Gastroesophageal sphincter (tissue), 4 donors: ENCODE results near the gene HMGN1. TPM values are rescaled to one million over a fixed set of nuclear protein-coding genes. Genes with fewer than 3 reads are reported as not detected.

Experiments used
- ATAC-seq: fragments of 150-250 bp; one replicate; pipeline ENCODE4 v1.9.1; 2016; ENCODE audit warnings: mild to moderate bottlenecking, moderate library complexity
- H3K27ac ChIP-seq, 4 donors: fragments of 200-600 bp; sonication (generic) in 3 of 4; 1 replicate in 3 of 4; 2 replicates in 1 of 4; pipeline ENCODE4 v1.5.1; 2016 to 2019
- H3K27me3 ChIP-seq: fragments of 200-600 bp; sonication (generic); one replicate; pipeline ENCODE4 v1.5.1; 2019
- H3K36me3 ChIP-seq, 2 donors: fragments of 200-600 bp; sonication (generic); one replicate each; pipeline ENCODE4 v1.5.1; 2019; ENCODE audit warnings: control low read depth in 1 of 2
- H3K4me1 ChIP-seq, 3 donors: fragments of 200-600 bp; sonication (generic); 1 replicate in 2 of 3; 2 replicates in 1 of 3; pipeline ENCODE4 v1.5.1; 2016 to 2019; ENCODE audit warnings: control low read depth in 2 of 3
- H3K4me3 ChIP-seq, 2 donors: fragments of 200-600 bp; sonication (generic); one replicate each; pipeline ENCODE4 v1.5.1; 2019; ENCODE audit warnings: mild to moderate bottlenecking in 1 of 2, moderate library complexity in 1 of 2
- H3K9me3 ChIP-seq, 3 donors: fragments of 200-600 bp; sonication (generic); one replicate each; pipeline ENCODE4 v1.5.1; 2017 to 2019; ENCODE audit warnings: control low read depth in 2 of 3
- EP300 ChIP-seq: sonication (generic); formaldehyde crosslinking; IDR thresholded peaks from one replicate; pipeline ENCODE4 v1.6.1; 2017; ENCODE audit warnings: antibody characterized with exemption, mild to moderate bottlenecking
- POLR2A ChIP-seq, 2 donors: fragments of 450-650 bp; IDR thresholded peaks; one replicate each; pipeline ENCODE4 v1.6.1; 2017; ENCODE audit warnings: antibody characterized with exemption in 2 of 2, mild to moderate bottlenecking in 2 of 2, moderate library complexity in 1 of 2
- POLR2AphosphoS5 ChIP-seq: sonication (generic); formaldehyde crosslinking; IDR thresholded peaks from one replicate; pipeline ENCODE4 v1.6.1; 2017; ENCODE audit warnings: antibody characterized with exemption
- WGBS, 2 donors: methylation state at CpG; one replicate each; pipeline ENCODE4 v1.1.5; 2018; ENCODE audit warnings: low coverage in 1 of 2; 5-methylcytosine and 5-hydroxymethylcytosine counted together
- small RNA-seq, 4 donors: library from RNA; depleted of rRNA; stranded (forward); fragments of <200 nt; gene quantifications; one replicate each; pipeline ENCODE3, GENCODE V24; 2016
- total RNA-seq, 4 donors: library from RNA; depleted of rRNA; stranded (reverse); fragments of >200 nt; gene quantifications; one replicate each; pipeline ENCODE4 v1.1.0, GENCODE V29; 2016
- TF ChIP-seq, protein P1 (sequence below), 4 experiments: fragments of 200-600 bp in 2 of 4; fragments of 450-650 bp in 2 of 4; sonication (generic) in 1 of 4; IDR thresholded peaks; one replicate each; pipeline ENCODE4 v1.5.1; 2017 to 2019; ENCODE audit warnings: antibody characterized with exemption in 4 of 4, mild to moderate bottlenecking in 2 of 4, moderate library complexity in 2 of 4

Gene HMGN1
- total RNA-seq, 4 donors from 2014 or later, result 69.0 to 117 (median 80.8) TPM

DNA sequence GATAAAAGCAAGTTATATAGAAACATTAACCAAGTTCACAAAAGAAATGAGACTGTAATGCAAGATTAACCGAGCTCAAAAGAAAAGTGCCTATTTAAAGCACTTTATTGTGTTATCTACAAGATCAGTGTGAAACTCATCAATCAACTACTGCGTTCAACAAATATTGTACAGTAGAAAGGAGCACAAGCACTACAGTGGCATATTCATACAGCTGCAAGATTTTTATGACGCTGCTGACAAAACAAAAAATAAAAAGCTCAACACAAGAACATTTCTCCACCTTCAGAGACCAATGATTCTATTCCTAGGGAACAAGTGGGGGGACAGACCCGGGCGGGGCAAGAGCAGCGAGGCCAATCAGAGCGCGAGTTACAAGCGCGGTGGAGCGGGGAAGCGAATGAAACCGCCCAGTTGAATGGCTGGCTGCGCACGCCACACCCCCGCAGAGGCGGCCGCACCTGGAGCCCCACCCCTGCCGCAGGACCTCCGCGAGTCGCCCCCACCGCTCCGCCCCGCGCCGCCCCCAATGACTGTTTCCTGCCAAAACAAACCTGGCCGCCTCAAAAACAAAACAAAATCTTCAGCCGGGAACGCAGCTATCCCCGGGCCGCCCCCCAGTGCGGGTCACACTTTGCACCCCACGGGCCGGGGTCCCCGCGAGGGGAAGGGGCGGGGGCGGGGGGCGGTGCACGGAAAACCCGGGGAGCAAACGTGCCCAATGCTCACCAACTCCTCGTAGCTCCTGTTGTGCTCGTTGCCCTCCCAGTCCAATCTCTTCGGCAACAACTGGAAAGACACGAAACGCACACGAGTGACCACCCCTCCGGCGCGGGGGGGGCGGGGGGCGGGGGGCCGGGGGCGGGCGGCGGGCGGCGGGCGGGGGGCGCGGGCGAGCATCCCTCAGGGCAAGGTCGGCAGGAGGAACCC, 36.5 kb downstream of the HMGN1 start:
- Histone ChIP-seq H3K9me3 (no peaks in the 10 kb centered on the region), H3K27ac (peak overlapping the region; percentile 93 to 99 (median 96)), H3K27me3 (no peaks in the 10 kb centered on the region), H3K4me1 (peaks cover 0 to 80% (median 13%) of the 10 kb centered on the region in 3 donors), H3K36me3 (peaks cover 0 to 14% of the 10 kb centered on the region in 2 donors), H3K4me3 (peak overlapping the region; percentile 89 to 98)
- peak; percentile 93 for ATAC-seq
- WGBS, 2 donors, result 0 to 2% methylated on average over 14 to 17 of the region's 65 CpGs
- TF ChIP-seq POLR2A (IDR thresholded peaks at IDR 0.05), result no peak
- peak; percentile 43 for TF ChIP-seq POLR2AphosphoS5

- 86 to 90% methylated on average over 7 of the region's 7 CpGs for WGBS, 2 donors
Observed at GRCh38 chr21:39311164-39311563, 37.7 kb downstream of the HMGN1 start.

DNA sequence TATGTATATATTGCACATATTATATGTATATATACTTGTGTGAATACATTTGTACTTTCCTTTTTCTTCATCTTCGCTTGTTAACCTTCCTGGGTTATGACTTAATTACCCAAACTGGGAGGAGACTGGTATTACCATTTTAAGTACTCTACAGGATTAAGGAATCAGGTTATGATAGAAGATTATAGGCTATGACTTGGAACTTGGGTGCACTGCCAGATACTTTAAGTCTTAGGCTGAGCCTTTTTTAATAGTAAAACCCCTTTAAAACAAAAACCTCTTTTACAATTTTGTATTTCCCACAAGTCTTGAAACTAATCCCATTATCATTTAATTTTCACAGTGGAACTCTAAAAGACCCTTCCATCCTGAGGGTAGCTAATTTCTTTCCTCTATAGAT, 41.4 kb downstream of the HMGN1 start:
- no peak overlapping the region for H3K4me3 ChIP-seq
- WGBS, 2 donors, result 60 to 94% methylated on average over 1 of the region's 1 CpG
- H3K9me3 ChIP-seq, result no peaks in the 10 kb centered on the region
- ATAC-seq, result no peak
- no peaks in the 10 kb centered on the region for H3K27me3 ChIP-seq
- TF ChIP-seq POLR2A (IDR thresholded peaks at IDR 0.05), result no peak
- TF ChIP-seq POLR2AphosphoS5, result no peak
- no peak for TF ChIP-seq EP300
- TF ChIP-seq, protein P1, sequence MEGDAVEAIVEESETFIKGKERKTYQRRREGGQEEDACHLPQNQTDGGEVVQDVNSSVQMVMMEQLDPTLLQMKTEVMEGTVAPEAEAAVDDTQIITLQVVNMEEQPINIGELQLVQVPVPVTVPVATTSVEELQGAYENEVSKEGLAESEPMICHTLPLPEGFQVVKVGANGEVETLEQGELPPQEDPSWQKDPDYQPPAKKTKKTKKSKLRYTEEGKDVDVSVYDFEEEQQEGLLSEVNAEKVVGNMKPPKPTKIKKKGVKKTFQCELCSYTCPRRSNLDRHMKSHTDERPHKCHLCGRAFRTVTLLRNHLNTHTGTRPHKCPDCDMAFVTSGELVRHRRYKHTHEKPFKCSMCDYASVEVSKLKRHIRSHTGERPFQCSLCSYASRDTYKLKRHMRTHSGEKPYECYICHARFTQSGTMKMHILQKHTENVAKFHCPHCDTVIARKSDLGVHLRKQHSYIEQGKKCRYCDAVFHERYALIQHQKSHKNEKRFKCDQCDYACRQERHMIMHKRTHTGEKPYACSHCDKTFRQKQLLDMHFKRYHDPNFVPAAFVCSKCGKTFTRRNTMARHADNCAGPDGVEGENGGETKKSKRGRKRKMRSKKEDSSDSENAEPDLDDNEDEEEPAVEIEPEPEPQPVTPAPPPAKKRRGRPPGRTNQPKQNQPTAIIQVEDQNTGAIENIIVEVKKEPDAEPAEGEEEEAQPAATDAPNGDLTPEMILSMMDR (IDR thresholded peaks at IDR 0.05), result no peak
- H3K4me1 ChIP-seq, result peaks cover 0 to 58% (median 8%) of the 10 kb centered on the region in 3 donors
- peaks cover 0 to 39% of the 10 kb centered on the region in 2 donors for H3K36me3 ChIP-seq
- peak overlapping the region in 1 of 4 donors; percentile 53 for H3K27ac ChIP-seq

More at GRCh38 chr21:39311164-39311563, 37.7 kb downstream of the HMGN1 start:
- no peak for ATAC-seq
- Histone ChIP-seq H3K36me3 (peaks cover 0 to 14% of the 10 kb centered on the region in 2 donors), H3K27me3 (no peaks in the 10 kb centered on the region), H3K4me1 (peaks cover 0 to 77% (median 13%) of the 10 kb centered on the region in 3 donors), H3K9me3 (no peaks in the 10 kb centered on the region), H3K4me3 (no peak overlapping the region), H3K27ac (peak overlapping the region in 1 of 4 donors; percentile 93)
- TF ChIP-seq POLR2A (IDR thresholded peaks at IDR 0.05) (no peak), POLR2AphosphoS5 (no peak), EP300 (no peak)
- TF ChIP-seq, protein P1 (IDR thresholded peaks at IDR 0.05), result no peak

- Histone ChIP-seq H3K9me3 (peaks cover 0 to 12% (median 0%) of the 10 kb centered on the region in 3 donors), H3K27me3 (no peaks in the 10 kb centered on the region), H3K4me1 (peaks cover 0 to 31% (median 3%) of the 10 kb centered on the region in 3 donors), H3K27ac (no peak overlapping the region), H3K36me3 (peaks cover 0 to 65% of the 10 kb centered on the region in 2 donors), H3K4me3 (no peak overlapping the region)
- 93 to 100% methylated on average over 2 to 3 of the region's 3 CpGs for WGBS, 2 donors
- no peak for ATAC-seq
- no peak for TF ChIP-seq POLR2AphosphoS5
Observed at GRCh38 chr21:39300587-39300986, 48.3 kb downstream of the HMGN1 start.

GRCh38 chr21:39296891-39297290, 52.0 kb downstream of the HMGN1 start:
- H3K27me3 ChIP-seq, result no peaks in the 10 kb centered on the region
- no peak for TF ChIP-seq POLR2A (IDR thresholded peaks at IDR 0.05)
- no peak for TF ChIP-seq POLR2AphosphoS5
- TF ChIP-seq, protein P1 (IDR thresholded peaks at IDR 0.05), result no peak
- TF ChIP-seq EP300, result no peak
- ATAC-seq, result no peak
- peaks cover 0 to 12% (median 0%) of the 10 kb centered on the region in 3 donors for H3K9me3 ChIP-seq
- WGBS, 2 donors, result 73 to 86% methylated on average over 2 of the region's 2 CpGs
- H3K36me3 ChIP-seq, result peaks cover 0 to 78% of the 10 kb centered on the region in 2 donors
- no peak overlapping the region for H3K4me3 ChIP-seq
- H3K4me1 ChIP-seq, result peaks cover 0 to 31% (median 3%) of the 10 kb centered on the region in 3 donors
- no peak overlapping the region for H3K27ac ChIP-seq

Small RNA genes within 50 kb of the gene (small RNA-seq; reads per million reads assigned to genes)
- 0 reads per million in 4 donors for gene RF00019

Other genes starting within 250 kb of the HMGN1 start
- 10 to 100 TPM; 19.0 to 33.7 (median 30.4) TPM for gene PSMG1, start 165.6 kb downstream of the HMGN1 start, total RNA-seq
- gene BRWD1, start 35.5 kb downstream of the HMGN1 start, total RNA-seq, result 100 to 1,000 TPM in 1 of 4 donors, 10 to 100 TPM in 3; 60.0 to 132 (median 71.2) TPM
- 1 to 10 TPM in 3 of 4 donors, under 1 TPM in 1; 0.54 to 1.6 (median 1.2) TPM for gene LCA5L, start 96.7 kb upstream of the HMGN1 start, total RNA-seq
- 10 to 100 TPM in 3 of 4 donors, 1 to 10 TPM in 1; 5.9 to 39.7 (median 30.5) TPM for gene SH3BGR, start 102.9 kb upstream of the HMGN1 start, total RNA-seq